A549 treated with Mapracorat at 1 μM for 4 hours (cell line): ENCODE measurements around the gene GSG1L. TPM values are rescaled to one million over a fixed set of nuclear protein-coding genes. Genes with fewer than 3 reads are reported as not detected.

Experiments
- total RNA-seq: library from RNA; stranded (reverse); fragments of 200-300 nt; extraction: Qiagen RNA extraction; gene quantifications from 5 replicates; pipeline ENCODE4 v1.2.3, GENCODE V29; 2022

GSG1L gene
- not detected in 5 replicates for total RNA-seq

GRCh38 chr16:28063591-28064061 lies at the start of gene GSG1L:
GSG1L (minus strand) TSS chr16:28063714; CDS start chr16:28063424, 290 bp downstream.

Other genes starting within 250 kb of the GSG1L start
- 74.1 to 104 TPM (median 97.1 TPM) in 5 replicates for gene XPO6, start 148.3 kb upstream of the GSG1L start, total RNA-seq
- gene SBK1, start 228.8 kb upstream of the GSG1L start, total RNA-seq = 0.19 to 0.36 TPM (median 0.26 TPM) in 5 replicates